Ectodermal cell (in vitro differentiated cells): ENCODE data around the gene PRPF8.
A peak's percentile ranks its signal among the peaks of the same experiment; 100 is the strongest.
"Not testable (repeated sequence)": the region's sequence is repeated elsewhere in the genome, so short reads cannot be mapped to it uniquely, and the experiment has no call there.

Experiments used
- H3K27ac ChIP-seq: 2 replicates; pipeline ENCODE4 v1.7.0; 2013; ENCODE audit warnings: mild to moderate bottlenecking, low read depth, low read length; ENCODE audit not compliant: insufficient read depth, poor library complexity, severe bottlenecking
- H3K27me3 ChIP-seq: 2 replicates; pipeline ENCODE4 v1.7.0; 2013; ENCODE audit warnings: mild to moderate bottlenecking, low read length; ENCODE audit not compliant: insufficient read depth, control insufficient read depth, poor library complexity, severe bottlenecking
- H3K36me3 ChIP-seq: one replicate; pipeline ENCODE4 v1.7.0; 2013; ENCODE audit warnings: low read length; ENCODE audit not compliant: control insufficient read depth, insufficient read depth
- H3K4me1 ChIP-seq: one replicate; pipeline ENCODE4 v1.7.0; 2013; ENCODE audit warnings: low read length; ENCODE audit not compliant: control insufficient read depth, insufficient read depth
- H3K4me3 ChIP-seq: 2 replicates; pipeline ENCODE4 v1.7.0; 2013; ENCODE audit warnings: low read depth, low read length, control low read depth; ENCODE audit not compliant: insufficient read depth
- H3K9me3 ChIP-seq: 2 replicates; pipeline ENCODE4 v1.7.0; 2013; ENCODE audit warnings: mild to moderate bottlenecking, low read length, moderate library complexity; ENCODE audit not compliant: control insufficient read depth
- WGBS, 2 experiments: methylation state at CpG; one replicate each; pipeline ENCODE4 v1.1.7; 2013; ENCODE audit warnings: missing lambda C conversion rate in 2 of 2; 5-methylcytosine and 5-hydroxymethylcytosine counted together

PRPF8 gene

DNA sequence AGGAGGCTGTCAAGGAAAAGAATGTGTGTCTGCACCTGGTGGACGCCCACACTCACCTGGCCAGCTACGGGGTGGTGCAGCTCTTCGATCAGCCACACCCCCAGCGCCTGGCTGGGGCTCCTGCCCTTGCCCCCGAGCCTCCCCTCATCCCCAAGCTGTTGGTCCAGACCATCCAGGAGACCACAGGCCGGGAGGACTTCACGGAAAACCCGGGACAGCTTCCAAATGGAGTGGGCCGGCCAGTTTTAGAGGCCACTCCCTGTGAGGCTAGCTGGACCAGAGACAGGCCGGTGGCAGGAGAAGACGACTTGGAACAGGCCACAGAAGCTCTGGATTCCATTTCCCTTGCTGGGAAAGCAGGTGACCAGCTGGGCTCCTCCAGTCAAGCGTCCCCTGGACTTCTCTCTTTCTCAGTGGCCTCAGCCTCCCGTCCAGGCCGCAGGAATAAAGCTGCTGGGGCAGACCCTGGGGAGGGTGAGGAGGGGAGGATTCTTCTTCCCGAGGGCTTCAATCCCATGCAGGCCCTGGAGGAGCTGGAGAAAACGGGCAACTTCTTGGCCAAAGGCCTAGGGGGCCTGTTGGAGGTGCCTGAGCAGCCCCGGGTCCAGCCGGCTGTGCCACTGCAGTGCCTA, 42.1 kb upstream of the PRPF8 start:
- no peaks in the 10 kb centered on the region for H3K27me3 ChIP-seq
- no peak overlapping the region for H3K4me3 ChIP-seq
- H3K9me3 ChIP-seq, result no peaks in the 10 kb centered on the region
- H3K4me1 ChIP-seq, result peaks cover 4% of the 10 kb centered on the region
- no peaks in the 10 kb centered on the region for H3K36me3 ChIP-seq
- H3K27ac ChIP-seq, result no peak overlapping the region
- 92 to 94% methylated on average over 18 of the region's 18 CpGs for WGBS, 2 experiments

DNA sequence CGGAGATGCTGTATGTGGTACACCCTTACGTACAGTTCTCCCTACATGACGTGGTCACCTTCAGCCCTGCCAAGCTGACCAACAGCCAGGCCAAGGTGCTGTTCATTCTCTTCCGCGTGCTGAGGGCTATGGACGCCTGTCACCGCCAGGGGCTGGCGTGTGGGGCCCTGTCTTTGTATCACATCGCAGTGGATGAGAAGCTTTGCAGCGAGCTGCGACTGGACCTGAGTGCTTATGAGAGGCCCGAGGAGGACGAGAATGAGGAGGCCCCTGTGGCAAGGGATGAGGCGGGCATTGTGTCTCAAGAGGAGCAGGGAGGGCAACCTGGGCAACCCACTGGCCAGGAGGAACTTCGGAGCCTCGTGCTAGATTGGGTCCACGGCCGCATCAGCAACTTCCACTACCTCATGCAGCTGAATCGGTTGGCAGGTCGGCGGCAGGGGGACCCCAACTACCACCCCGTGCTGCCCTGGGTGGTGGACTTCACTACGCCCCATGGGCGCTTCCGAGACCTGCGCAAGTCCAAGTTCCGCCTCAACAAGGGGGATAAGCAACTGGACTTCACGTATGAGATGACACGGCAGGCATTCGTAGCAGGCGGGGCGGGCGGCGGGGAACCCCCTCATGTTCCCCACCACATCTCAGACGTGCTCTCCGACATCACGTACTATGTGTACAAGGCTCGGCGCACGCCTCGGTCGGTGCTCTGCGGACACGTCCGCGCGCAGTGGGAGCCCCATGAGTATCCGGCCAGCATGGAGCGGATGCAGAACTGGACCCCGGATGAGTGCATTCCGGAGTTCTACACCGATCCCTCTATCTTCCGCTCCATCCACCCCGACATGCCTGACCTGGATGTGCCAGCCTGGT, 41.2 kb upstream of the PRPF8 start:
- H3K4me3 ChIP-seq, result no peak overlapping the region

GRCh38 chr17:1724869-1725641, 40.4 kb upstream of the PRPF8 start:
- no peaks in the 10 kb centered on the region for H3K27me3 ChIP-seq
- H3K36me3 ChIP-seq, result no peaks in the 10 kb centered on the region
- WGBS, 2 experiments, result 32% methylated on average over 51 of the region's 51 CpGs
- H3K4me3 ChIP-seq, result peak overlapping the region; percentile 66
- H3K4me1 ChIP-seq, result peaks cover 4% of the 10 kb centered on the region
- no peak overlapping the region for H3K27ac ChIP-seq
- no peaks in the 10 kb centered on the region for H3K9me3 ChIP-seq

More for the DNA sequence above, 41.2 kb upstream of the PRPF8 start:
- no peak overlapping the region for H3K27ac ChIP-seq
- no peaks in the 10 kb centered on the region for H3K36me3 ChIP-seq
- 95% methylated on average over 54 of the region's 54 CpGs for WGBS, 2 experiments
- H3K27me3 ChIP-seq, result no peaks in the 10 kb centered on the region
- no peaks in the 10 kb centered on the region for H3K9me3 ChIP-seq
- peaks cover 4% of the 10 kb centered on the region for H3K4me1 ChIP-seq

GRCh38 chr17:1724351-1724868, 39.7 kb upstream of the PRPF8 start, which contains the start of gene WDR81:
TSS of gene WDR81 (plus strand) at chr17:1724704. CDS start at chr17:1724960, 256 bp downstream.
- WGBS, 2 experiments, result 1% methylated on average over 57 of the region's 57 CpGs
- H3K4me1 ChIP-seq, result peaks cover 4% of the 10 kb centered on the region
- H3K27ac ChIP-seq, result no peak within 1 kb of the TSS
- peak within 1 kb of the TSS; percentile 66 for H3K4me3 ChIP-seq
- H3K9me3 ChIP-seq, result no peaks in the 10 kb centered on the region
- no peaks in the 10 kb centered on the region for H3K36me3 ChIP-seq
- no peaks in the 10 kb centered on the region for H3K27me3 ChIP-seq

DNA sequence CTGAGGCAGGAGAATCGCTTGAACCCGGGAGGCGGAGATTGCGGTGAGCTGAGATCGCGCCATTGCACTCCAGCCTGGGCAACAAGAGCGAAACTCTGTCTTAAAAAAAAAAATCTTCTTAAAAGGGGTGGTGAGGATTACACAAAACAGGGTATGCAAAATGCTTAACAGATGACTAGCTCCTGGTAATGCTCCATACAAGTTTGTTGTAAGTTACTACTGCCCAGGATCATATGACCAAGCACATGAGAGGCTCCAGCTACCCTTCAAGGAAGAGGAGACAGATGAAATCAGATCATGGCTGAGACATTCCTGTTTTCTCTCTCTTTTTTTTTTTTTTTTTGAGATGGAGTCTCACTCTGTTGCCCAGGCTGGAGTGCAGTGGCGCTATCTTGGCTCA, 37.4 kb upstream of the PRPF8 start:
- H3K27ac ChIP-seq, H3K36me3 ChIP-seq, H3K4me1 ChIP-seq, H3K4me3 ChIP-seq, H3K27me3 ChIP-seq, H3K9me3 ChIP-seq: not testable (repeated sequence)
- 95 to 96% methylated on average over 8 of the region's 8 CpGs for WGBS, 2 experiments

- H3K27me3 ChIP-seq, result no peaks in the 10 kb centered on the region
- H3K9me3 ChIP-seq, result no peaks in the 10 kb centered on the region
- H3K4me3 ChIP-seq, result no peak overlapping the region
- H3K4me1 ChIP-seq, result peaks cover 9% of the 10 kb centered on the region
- H3K36me3 ChIP-seq, result no peaks in the 10 kb centered on the region
- no peak overlapping the region for H3K27ac ChIP-seq
- 55 to 57% methylated on average over 11 of the region's 11 CpGs for WGBS, 2 experiments
Measured at GRCh38 chr17:1720856-1721386, 36.3 kb upstream of the PRPF8 start.

- Histone ChIP-seq H3K27me3 (peaks cover 3% of the 10 kb centered on the region), H3K9me3 (no peaks in the 10 kb centered on the region), H3K4me1 (peaks cover 23% of the 10 kb centered on the region), H3K36me3 (no peaks in the 10 kb centered on the region), H3K27ac (no peak overlapping the region), H3K4me3 (no peak overlapping the region)
- 87 to 90% methylated on average over 19 of the region's 19 CpGs for WGBS, 2 experiments
Measured at GRCh38 chr17:1718362-1719165, 33.9 kb upstream of the PRPF8 start.

DNA sequence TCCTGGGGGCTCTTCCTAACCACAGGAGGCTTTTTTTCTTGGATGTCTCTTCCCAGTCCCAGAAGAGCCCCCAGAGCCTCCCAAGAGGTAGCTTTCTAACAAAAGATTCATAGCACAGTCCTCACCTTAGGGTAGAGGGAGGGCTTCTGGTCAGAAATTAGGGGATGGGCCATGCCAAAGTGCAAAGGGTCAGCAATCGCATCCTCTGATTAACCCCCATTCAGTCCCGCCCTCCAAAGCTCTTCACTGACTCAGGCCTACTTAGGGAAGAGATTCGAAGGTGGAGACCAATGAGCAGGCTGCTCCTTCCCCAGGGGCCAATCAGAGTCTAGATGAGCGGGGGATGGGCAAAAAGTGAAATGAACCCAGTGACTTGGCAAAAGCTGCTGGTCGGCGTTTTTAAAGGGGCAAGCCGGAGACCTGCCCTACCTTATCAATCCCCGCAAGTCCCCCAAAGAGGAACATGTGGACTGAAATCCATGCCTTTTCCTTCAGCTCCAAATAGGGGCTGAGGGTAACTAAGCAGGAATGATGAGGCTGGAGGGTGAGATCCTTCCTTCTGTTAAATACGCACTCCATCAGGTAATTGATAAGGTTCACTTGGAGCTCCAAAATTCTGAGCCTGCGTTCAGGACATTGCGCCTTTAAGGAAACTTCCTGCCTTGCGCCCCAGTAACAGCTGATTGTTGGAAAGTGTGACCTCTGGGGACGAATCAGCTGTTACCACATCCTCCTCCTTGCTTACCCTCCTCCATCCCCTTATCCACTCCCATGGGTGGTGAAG, 32.4 kb upstream of the PRPF8 start:
- peaks cover 3% of the 10 kb centered on the region for H3K27me3 ChIP-seq
- H3K4me1 ChIP-seq, result peaks cover 24% of the 10 kb centered on the region

More for the DNA sequence above, 32.4 kb upstream of the PRPF8 start:
- 0 to 1% methylated on average over 12 of the region's 13 CpGs for WGBS, 2 experiments
- H3K4me3 ChIP-seq, result peak overlapping the region; percentile 86
- H3K36me3 ChIP-seq, result no peaks in the 10 kb centered on the region
- H3K9me3 ChIP-seq, result no peaks in the 10 kb centered on the region
- H3K27ac ChIP-seq, result peak overlapping the region; percentile 99
